GM13977 (cell line): Measurements from ENCODE around the gene PDPK1.
"Not testable (repeated sequence)": the region's sequence is repeated elsewhere in the genome, so short reads cannot be mapped to it uniquely, and the experiment has no call there.

Experiments
- DNase-seq: peaks from one replicate; pipeline ENCODE4 v3.0.0; 2012; ENCODE audit warnings: low spot score
- CTCF ChIP-seq: IDR thresholded peaks from 2 replicates; pipeline ENCODE4 v1.5.1; 2012; ENCODE audit warnings: mild to moderate bottlenecking, control low read depth; ENCODE audit not compliant: insufficient read depth; ENCODE audit errors: extremely low read depth, missing control alignments
- in situ Hi-C: fragments of 300-500 bp; cut with MboI; formaldehyde crosslinking; loops from one replicate; pipeline ENCODE4 v1.12.0; 2022; ENCODE audit warnings: low sequenced_read_pairs, low pct_unique_long_range_greater_than_20kb, mixed read lengths, inconsistent platforms; ENCODE audit not compliant: unreplicated experiment

PDPK1 gene

DNA sequence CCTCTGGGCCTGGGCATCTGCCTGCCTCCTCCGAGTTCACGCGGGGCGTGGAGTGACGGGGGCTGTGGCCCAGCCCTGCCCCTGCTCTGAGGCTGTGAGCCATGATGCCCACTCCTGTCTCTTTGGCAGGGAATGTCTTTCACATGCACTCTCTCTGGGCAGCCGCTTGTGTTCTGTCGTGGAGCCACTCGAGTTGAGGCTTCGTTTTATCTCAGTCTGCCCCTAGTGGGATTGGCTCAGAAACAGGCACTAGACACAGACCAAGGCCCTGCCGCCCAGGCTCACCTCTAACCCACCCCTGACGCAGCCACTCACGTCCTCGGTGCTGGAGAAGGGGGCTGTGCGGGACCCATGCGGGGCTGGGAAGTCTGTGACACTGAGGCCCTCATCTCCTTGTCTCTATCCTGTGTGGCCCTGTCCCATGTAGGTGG is 77.0 kb downstream of the PDPK1 start:
- TF ChIP-seq CTCF, result no peak
- DNase-seq, result no peak
- in situ Hi-C loops, result no loop called here

DNA sequence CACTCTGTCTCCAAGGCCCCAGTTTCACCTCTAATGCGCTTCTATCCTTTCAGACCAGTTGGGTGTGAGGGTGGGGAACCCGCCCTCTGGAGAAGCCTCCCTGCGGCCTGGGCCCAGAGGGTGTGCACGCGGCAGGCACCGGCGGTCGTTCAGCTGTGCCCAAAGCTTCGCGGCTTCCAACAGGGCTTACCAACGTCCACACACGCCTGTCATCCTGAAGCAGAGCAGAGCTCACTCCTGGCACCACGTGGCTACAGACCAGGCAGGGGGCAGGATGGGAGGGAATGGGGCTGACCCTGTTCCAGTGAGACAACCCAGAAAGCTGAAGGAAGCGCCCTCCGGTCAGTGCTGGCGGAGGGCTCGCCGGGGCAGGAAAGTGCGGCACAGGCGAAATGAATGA is 81.1 kb downstream of the PDPK1 start:
- in situ Hi-C loops, result not testable (repeated sequence)

GRCh38 chr16:2619628-2620027 is 81.8 kb downstream of the PDPK1 start:
- DNase-seq, in situ Hi-C loops: not testable (repeated sequence)

More for the DNA sequence above, 81.1 kb downstream of the PDPK1 start:
- DNase-seq, result not testable (repeated sequence)

- in situ Hi-C loops, DNase-seq: not testable (repeated sequence)
Measured at GRCh38 chr16:2620870-2621269, 83.0 kb downstream of the PDPK1 start.

DNA sequence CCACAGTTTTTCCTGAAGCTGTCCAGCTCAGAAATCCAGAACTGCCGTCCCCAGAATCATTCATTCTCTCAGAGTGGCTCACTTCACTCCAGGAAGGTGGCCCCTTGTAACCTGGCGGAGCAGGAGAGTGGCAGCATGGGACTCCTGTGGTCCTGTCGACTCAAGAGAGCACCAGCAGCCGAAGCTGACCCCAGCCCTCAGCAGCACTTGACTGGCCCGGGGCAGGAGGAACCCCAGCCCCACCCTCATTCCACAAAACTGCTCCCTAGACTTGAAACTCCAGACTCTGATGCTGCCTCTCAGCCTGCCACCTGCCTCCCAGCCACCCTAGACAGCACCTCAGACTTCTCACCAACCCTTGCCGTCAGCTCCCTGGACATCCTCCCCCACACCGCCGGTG is 83.6 kb downstream of the PDPK1 start:
- in situ Hi-C loops, DNase-seq: not testable (repeated sequence)

GRCh38 chr16:2627075-2627474 is 89.3 kb downstream of the PDPK1 start:
- in situ Hi-C loops, result not testable (repeated sequence)

DNA sequence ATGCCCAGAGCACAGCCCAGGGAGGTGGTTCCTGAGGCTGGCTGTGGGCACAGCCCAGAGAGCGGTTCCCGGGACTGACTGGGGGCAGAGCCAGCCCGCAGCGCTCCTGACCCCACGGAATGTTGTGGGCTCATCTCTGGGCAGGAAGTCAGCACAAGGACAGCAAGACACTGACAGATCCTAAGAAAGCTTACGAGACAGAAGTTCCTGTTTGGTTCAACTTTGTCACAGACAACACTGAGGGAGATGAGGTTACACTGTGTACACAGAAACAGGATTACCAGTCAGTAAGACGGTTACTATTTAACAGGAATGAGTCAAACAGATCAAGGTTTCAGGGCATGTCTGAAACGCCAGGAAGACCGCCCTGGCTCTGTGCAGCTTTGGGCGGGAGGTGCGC is 93.4 kb downstream of the PDPK1 start:
- in situ Hi-C loops, result not testable (repeated sequence)

More at GRCh38 chr16:2627075-2627474, 89.3 kb downstream of the PDPK1 start:
- DNase-seq, result not testable (repeated sequence)

DNA sequence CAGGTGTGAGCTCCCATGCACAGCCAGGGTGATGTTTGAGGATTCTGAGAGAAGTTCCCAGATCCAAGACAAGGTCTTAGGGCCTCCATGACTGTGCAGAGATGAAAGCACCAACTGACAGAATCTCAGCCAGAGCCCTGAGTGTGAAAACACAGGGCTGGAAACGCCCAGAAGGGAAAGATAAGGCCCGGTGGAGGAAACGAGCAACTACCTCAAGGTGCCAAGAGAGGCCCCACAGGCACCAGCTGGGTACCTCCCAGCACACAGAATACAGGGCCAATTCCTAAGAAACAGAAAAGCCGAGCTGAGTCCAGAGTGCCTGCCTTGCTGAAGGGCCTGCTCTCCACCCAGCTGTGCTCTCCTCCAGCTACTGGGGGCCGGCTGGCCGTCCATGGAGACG is 94.5 kb downstream of the PDPK1 start:
- DNase-seq, in situ Hi-C loops: not testable (repeated sequence)

More for the DNA sequence above, 93.4 kb downstream of the PDPK1 start:
- DNase-seq, result not testable (repeated sequence)

DNA sequence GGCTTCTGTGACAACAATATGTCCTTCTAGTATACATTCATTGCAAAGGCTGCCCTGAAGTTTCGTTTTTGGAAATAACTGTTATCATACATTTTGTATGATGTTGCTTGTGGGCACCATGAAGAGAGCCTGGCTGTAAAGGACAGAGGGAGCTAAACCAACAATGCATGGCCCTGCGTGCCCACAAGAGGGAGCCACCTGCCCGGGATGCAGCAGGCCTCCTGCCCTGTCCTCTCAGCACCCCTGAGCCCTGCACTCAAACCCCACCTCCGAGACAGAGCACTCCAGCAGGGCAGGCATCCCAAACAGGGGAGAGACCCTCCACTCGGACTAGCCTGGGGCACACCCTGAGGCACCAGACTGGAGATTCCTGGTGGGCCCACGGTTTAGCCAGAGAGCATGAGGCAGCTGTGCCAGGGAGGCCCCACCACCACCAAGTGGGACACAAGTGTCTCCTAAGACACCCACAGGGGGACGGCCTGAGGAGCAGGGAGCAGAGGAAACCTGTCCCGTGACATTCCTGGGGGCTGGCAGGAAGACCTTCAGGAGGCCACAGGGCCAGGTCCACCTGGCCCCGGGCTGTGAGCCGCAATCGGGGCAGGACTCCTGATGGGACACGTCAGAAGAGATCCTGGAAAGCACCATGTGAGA is 101.4 kb downstream of the PDPK1 start:
- DNase-seq, in situ Hi-C loops: not testable (repeated sequence)
- TF ChIP-seq CTCF, result peak; percentile 40

DNA sequence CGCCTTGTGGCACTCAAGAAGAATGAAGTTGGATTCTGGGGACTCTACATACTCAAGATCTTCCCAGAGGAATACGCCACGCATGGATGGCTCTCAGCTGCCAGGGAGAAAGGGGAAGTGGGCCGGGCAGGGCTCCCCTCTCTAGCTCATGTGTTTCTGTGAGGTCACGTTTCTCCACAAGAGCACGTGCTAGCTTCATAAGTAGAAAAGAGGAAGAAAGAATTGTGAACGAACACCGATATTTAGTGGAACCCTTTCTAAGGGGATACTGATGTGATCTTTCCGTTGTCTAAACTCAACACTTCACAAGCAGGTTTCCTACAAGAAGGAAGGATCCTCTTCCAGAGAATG is 101.9 kb downstream of the PDPK1 start:
- in situ Hi-C loops, DNase-seq: not testable (repeated sequence)

DNA sequence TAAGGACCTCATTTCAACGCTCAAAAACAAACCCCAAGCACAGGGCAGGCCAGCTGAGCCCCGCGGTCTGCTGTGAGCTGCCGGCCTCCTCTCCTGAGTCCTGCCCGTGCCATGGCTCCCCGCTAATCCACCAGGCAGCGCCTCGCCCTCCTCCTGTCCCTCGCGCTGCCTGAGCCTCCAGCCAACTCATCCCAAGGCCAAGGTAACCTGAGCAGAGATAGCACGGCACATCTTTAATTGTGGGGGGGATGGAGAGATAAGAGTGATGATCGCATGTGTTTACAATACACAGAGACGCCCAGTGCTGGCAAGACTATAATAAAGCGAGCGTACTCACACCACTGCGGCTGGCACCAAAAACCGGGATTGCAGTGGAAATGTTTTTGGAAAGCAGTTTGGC is 104.7 kb downstream of the PDPK1 start:
- in situ Hi-C loops, DNase-seq: not testable (repeated sequence)

DNA sequence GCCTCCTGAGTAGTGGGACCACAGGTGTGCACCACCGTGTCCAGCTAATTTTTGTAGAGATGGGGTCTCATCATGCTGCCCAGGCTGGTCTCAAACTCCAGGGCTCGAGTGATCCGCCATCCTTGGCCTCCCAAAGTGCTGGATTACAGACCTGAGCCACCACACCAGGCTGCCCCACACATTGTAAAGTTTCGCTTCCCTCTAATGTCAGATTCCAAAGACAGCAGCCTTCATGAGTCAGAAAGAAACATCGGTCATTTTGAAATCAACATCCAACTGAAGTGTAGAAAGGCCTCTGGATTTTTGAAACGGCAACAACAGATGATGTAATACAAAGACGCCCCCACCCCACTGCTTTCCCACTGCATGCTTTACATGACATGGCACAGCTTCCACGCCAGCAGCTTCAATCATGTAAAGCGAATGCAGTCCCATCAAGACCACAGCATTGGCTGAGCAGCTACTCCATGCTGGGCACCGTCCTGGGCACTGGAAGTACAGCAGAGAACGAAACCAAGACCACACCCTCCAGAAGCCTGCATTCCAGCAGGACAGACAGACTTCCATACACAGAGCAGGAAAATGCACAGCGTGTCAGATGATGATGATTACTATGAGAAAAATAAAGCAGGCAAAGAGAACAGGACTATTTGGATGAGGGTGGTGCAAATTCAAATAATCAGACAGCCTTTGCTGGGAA is 107.1 kb downstream of the PDPK1 start:
- DNase-seq, in situ Hi-C loops: not testable (repeated sequence)

- DNase-seq, in situ Hi-C loops: not testable (repeated sequence)
Measured at GRCh38 chr16:2651268-2651871, 113.5 kb downstream of the PDPK1 start.
